OCI-LY3 (cell line): ENCODE results near the gene SPSB1.

Experiments
- H2AFZ ChIP-seq: fragments of 200-600, 300-600 bp; shearing (Covaris generic); 2 replicates; pipeline ENCODE4 v1.6.0; 2014; ENCODE audit warnings: antibody characterized with exemption, low read depth, low read length
- H3K27ac ChIP-seq: fragments of 200-600, 300-600 bp; sonication (generic); 2 replicates; pipeline ENCODE4 v1.5.1; 2014; ENCODE audit warnings: mild to moderate bottlenecking, low read length, moderate library complexity, mixed read lengths
- H3K27me3 ChIP-seq: fragments of 200-600, 300-600 bp; sonication (generic); 2 replicates; pipeline ENCODE4 v1.6.1; 2014; ENCODE audit warnings: low read depth, low read length, mixed read lengths
- H3K36me3 ChIP-seq: fragments of 200-600, 300-600 bp; sonication (generic); replicated peaks from 2 replicates; pipeline ENCODE3; 2014; ENCODE audit warnings: low read depth, low read length, mixed read lengths
- H3K4me1 ChIP-seq: fragments of 300-600, 200-600 bp; sonication (generic); 2 replicates; pipeline ENCODE4 v1.6.1; 2014; ENCODE audit warnings: low read length, mixed read lengths
- H3K4me2 ChIP-seq: fragments of 200-600, 300-600 bp; sonication (generic); 2 replicates; pipeline ENCODE4 v1.6.1; 2014; ENCODE audit warnings: low read length, mixed read lengths
- H3K4me3 ChIP-seq: fragments of 300-600, 200-600 bp; sonication (generic); 2 replicates; pipeline ENCODE4 v1.5.1; 2014; ENCODE audit warnings: antibody characterized with exemption, mild to moderate bottlenecking, low read length, moderate library complexity
- H3K79me2 ChIP-seq: fragments of 300-600, 200-600 bp; shearing (Covaris generic); 2 replicates; pipeline ENCODE4 v1.6.1; 2014; ENCODE audit warnings: mild to moderate bottlenecking, low read length, mixed read lengths
- H3K9ac ChIP-seq: fragments of 300-600, 200-600 bp; shearing (Covaris generic); 2 replicates; pipeline ENCODE4 v1.6.0; 2014; ENCODE audit warnings: mild to moderate bottlenecking, low read length, moderate library complexity
- H3K9me3 ChIP-seq: fragments of 200-600, 300-600 bp; shearing (Covaris generic); 2 replicates; pipeline ENCODE4 v1.6.1; 2014; ENCODE audit warnings: low read length, mixed read lengths; ENCODE audit not compliant: insufficient read depth
- H4K20me1 ChIP-seq: fragments of 200-600, 300-600 bp; sonication (generic); 2 replicates; pipeline ENCODE4 v1.6.1; 2016; ENCODE audit warnings: low read length, mixed read lengths; ENCODE audit not compliant: insufficient read depth
- CTCF ChIP-seq: fragments of 200-600, 300-600 bp; sonication (generic); IDR thresholded peaks from 2 replicates; pipeline ENCODE4 v1.5.1; 2014; ENCODE audit warnings: antibody characterized with exemption, low read length, low read depth
- EZH2phosphoT487 ChIP-seq: fragments of 200-600 bp; shearing (Covaris generic); IDR thresholded peaks from 2 replicates; pipeline ENCODE4 v1.6.1; 2018; ENCODE audit warnings: antibody characterized with exemption, mixed run types, low read depth

Gene SPSB1

GRCh38 chr1:9280015-9280860 is 12.5 kb upstream of the SPSB1 start:
- Histone ChIP-seq H3K9ac (no peak overlapping the region), H3K36me3 (no peaks in the 10 kb centered on the region), H3K27ac (no peak overlapping the region)

GRCh38 chr1:9281071-9281827 is 11.4 kb upstream of the SPSB1 start:
- Histone ChIP-seq H3K4me3 (no peak overlapping the region), H3K36me3 (no peaks in the 10 kb centered on the region), H3K27ac (no peak overlapping the region), H4K20me1 (no peaks in the 10 kb centered on the region), H3K27me3 (no peaks in the 10 kb centered on the region), H3K9me3 (no peaks in the 10 kb centered on the region), H3K4me2 (no peak overlapping the region), H3K79me2 (no peaks in the 10 kb centered on the region), H3K9ac (no peak overlapping the region), H2AFZ (no peak overlapping the region), H3K4me1 (peaks cover 8% of the 10 kb centered on the region)
- TF ChIP-seq EZH2phosphoT487 (no peak), CTCF (no peak)

More at GRCh38 chr1:9280015-9280860, 12.5 kb upstream of the SPSB1 start:
- H3K4me1 ChIP-seq: peaks cover 16% of the 10 kb centered on the region
- no peaks in the 10 kb centered on the region for H3K27me3 ChIP-seq
- H2AFZ ChIP-seq: no peak overlapping the region
- H3K9me3 ChIP-seq: no peaks in the 10 kb centered on the region
- no peak overlapping the region for H3K4me2 ChIP-seq
- no peaks in the 10 kb centered on the region for H4K20me1 ChIP-seq
- no peaks in the 10 kb centered on the region for H3K79me2 ChIP-seq
- no peak overlapping the region for H3K4me3 ChIP-seq
- TF ChIP-seq CTCF (no peak), EZH2phosphoT487 (no peak)

- Histone ChIP-seq H3K79me2 (no peaks in the 10 kb centered on the region), H3K27me3 (no peaks in the 10 kb centered on the region), H3K4me2 (no peak overlapping the region), H2AFZ (no peak overlapping the region), H3K4me1 (peaks cover 8% of the 10 kb centered on the region), H3K36me3 (no peaks in the 10 kb centered on the region), H3K9ac (no peak overlapping the region), H3K4me3 (no peak overlapping the region), H4K20me1 (no peaks in the 10 kb centered on the region), H3K27ac (no peak overlapping the region), H3K9me3 (no peaks in the 10 kb centered on the region)
- TF ChIP-seq EZH2phosphoT487 (no peak), CTCF (no peak)
These were observed 10.6 kb upstream of the SPSB1 start for GRCh38 chr1:9281908-9282695.

GRCh38 chr1:9282696-9282955 is 10.1 kb upstream of the SPSB1 start:
- Histone ChIP-seq H4K20me1 (no peaks in the 10 kb centered on the region), H3K79me2 (no peaks in the 10 kb centered on the region), H3K27ac (no peak overlapping the region), H2AFZ (no peak overlapping the region), H3K4me2 (no peak overlapping the region), H3K4me3 (no peak overlapping the region), H3K9me3 (no peaks in the 10 kb centered on the region), H3K9ac (no peak overlapping the region), H3K36me3 (no peaks in the 10 kb centered on the region), H3K27me3 (no peaks in the 10 kb centered on the region), H3K4me1 (peaks cover 8% of the 10 kb centered on the region)
- no peak for TF ChIP-seq CTCF
- no peak for TF ChIP-seq EZH2phosphoT487
